OCI-LY3 (cell line): ENCODE results near the gene VPS13C.

Experiments
- CTCF ChIP-seq: fragments of 200-600, 300-600 bp; sonication (generic); IDR thresholded peaks from 2 replicates; pipeline ENCODE4 v1.5.1; 2014; ENCODE audit warnings: antibody characterized with exemption, low read length, low read depth
- EZH2phosphoT487 ChIP-seq: fragments of 200-600 bp; shearing (Covaris generic); IDR thresholded peaks from 2 replicates; pipeline ENCODE4 v1.6.1; 2018; ENCODE audit warnings: antibody characterized with exemption, mixed run types, low read depth

- no peak for TF ChIP-seq CTCF
- no peak for TF ChIP-seq EZH2phosphoT487
Observed at GRCh38 chr15:62027916-62028315, 32.3 kb downstream of the VPS13C start.
